Omental fat pad (tissue), 4 donors: Measurements from ENCODE around the gene TJAP1. TPM values are rescaled to one million over a fixed set of nuclear protein-coding genes. Genes with fewer than 3 reads are reported as not detected.

Experiments
- ATAC-seq: fragments of 150-250 bp; one replicate; pipeline ENCODE4 v1.9.1; 2016; ENCODE audit warnings: mild to moderate bottlenecking, moderate library complexity; ENCODE audit not compliant: low FRiP score
- DNase-seq: peaks from one replicate; pipeline ENCODE4 v3.0.0-alpha.2; 2019; ENCODE audit warnings: low spot score
- CTCF ChIP-seq, 3 donors: fragments of 450-650 bp; IDR thresholded peaks; one replicate each; pipeline ENCODE4 v1.5.1; 2016 to 2017; ENCODE audit warnings: antibody characterized with exemption in 3 of 3, mild to moderate bottlenecking in 3 of 3, moderate library complexity in 2 of 3
- small RNA-seq: library from RNA; depleted of rRNA; stranded (forward); fragments of <200 nt; gene quantifications from one replicate; pipeline ENCODE3, GENCODE V24; 2016
- total RNA-seq, 4 donors: library from RNA; depleted of rRNA; stranded (reverse); fragments of >200 nt; gene quantifications; one replicate each; pipeline ENCODE4 v1.1.0, GENCODE V29; 2016

TJAP1 gene
- total RNA-seq, 4 donors from 2014 or later, result 12.6 to 23.5 (median 15.7) TPM

- no peak for ATAC-seq
- DNase-seq, result no peak
- no peak for TF ChIP-seq CTCF (IDR thresholded peaks at IDR 0.05)
Measured at GRCh38 chr6:43547222-43547621, 69.9 kb downstream of the TJAP1 start.

Small RNAs within 50 kb of the gene (small RNA-seq; reads per million reads assigned to genes)
- gene MIR6780B, result not detected
- not detected for gene RF00426
- not detected for gene RNU6-1113P

Other genes with a start within 250 kb of the TJAP1 start
- 10 to 100 TPM; 57.0 to 88.1 (median 74.7) TPM for gene DNPH1, start 248.1 kb upstream of the TJAP1 start, total RNA-seq
- gene TTBK1, start 234.1 kb upstream of the TJAP1 start, total RNA-seq, result not detected
- gene SLC22A7, start 179.3 kb upstream of the TJAP1 start, total RNA-seq, result not detected
- 1 to 10 TPM in 1 of 4 donors, under 1 TPM in 2, not detected in 1; 0.84 to 7.9 (median 0.94) TPM for gene CRIP3, start 168.7 kb upstream of the TJAP1 start, total RNA-seq
- gene ZNF318, start 107.9 kb upstream of the TJAP1 start, total RNA-seq, result 10 to 100 TPM in 3 of 4 donors, 1 to 10 TPM in 1; 9.2 to 15.8 (median 12.7) TPM
- 10 to 100 TPM; 11.5 to 21.9 (median 14.2) TPM for gene ABCC10, start 50.0 kb upstream of the TJAP1 start, total RNA-seq
- gene DLK2, start 22.0 kb upstream of the TJAP1 start, total RNA-seq, result 1 to 10 TPM in 3 of 4 donors, not detected in 1; 1.1 to 1.5 (median 1.2) TPM
- gene LRRC73, start 32.8 kb downstream of the TJAP1 start, total RNA-seq, result under 1 TPM in 3 of 4 donors, not detected in 1; 0.19 to 0.48 (median 0.47) TPM
- 100 to 1,000 TPM in 1 of 4 donors, 10 to 100 TPM in 3; 67.9 to 109 (median 91.3) TPM for gene YIPF3, start 39.4 kb downstream of the TJAP1 start, total RNA-seq
- 100 to 1,000 TPM in 1 of 4 donors, 10 to 100 TPM in 3; 22.5 to 104 (median 31.5) TPM for gene POLR1C, start 39.5 kb downstream of the TJAP1 start, total RNA-seq
- 100 to 1,000 TPM in 1 of 4 donors, 10 to 100 TPM in 3; 16.1 to 138 (median 21.9) TPM for gene XPO5, start 98.5 kb downstream of the TJAP1 start, total RNA-seq
- 10 to 100 TPM in 1 of 4 donors, 1 to 10 TPM in 3; 8.3 to 11.0 (median 9.2) TPM for gene POLH, start 98.6 kb downstream of the TJAP1 start, total RNA-seq
- 10 to 100 TPM; 37.5 to 65.7 (median 44.0) TPM for gene GTPBP2, start 151.7 kb downstream of the TJAP1 start, total RNA-seq
- gene MAD2L1BP, start 158.3 kb downstream of the TJAP1 start, total RNA-seq, result 10 to 100 TPM; 26.3 to 49.0 (median 33.1) TPM
- gene RSPH9, start 167.5 kb downstream of the TJAP1 start, total RNA-seq, result under 1 TPM in 2 of 4 donors, not detected in 2; 0.09 to 0.44 TPM
- gene MRPS18A, start 210.2 kb downstream of the TJAP1 start, total RNA-seq, result 10 to 100 TPM; 30.3 to 54.7 (median 42.5) TPM